ENCODE data around the gene CACNA1B.

CACNA1B gene

DNA sequence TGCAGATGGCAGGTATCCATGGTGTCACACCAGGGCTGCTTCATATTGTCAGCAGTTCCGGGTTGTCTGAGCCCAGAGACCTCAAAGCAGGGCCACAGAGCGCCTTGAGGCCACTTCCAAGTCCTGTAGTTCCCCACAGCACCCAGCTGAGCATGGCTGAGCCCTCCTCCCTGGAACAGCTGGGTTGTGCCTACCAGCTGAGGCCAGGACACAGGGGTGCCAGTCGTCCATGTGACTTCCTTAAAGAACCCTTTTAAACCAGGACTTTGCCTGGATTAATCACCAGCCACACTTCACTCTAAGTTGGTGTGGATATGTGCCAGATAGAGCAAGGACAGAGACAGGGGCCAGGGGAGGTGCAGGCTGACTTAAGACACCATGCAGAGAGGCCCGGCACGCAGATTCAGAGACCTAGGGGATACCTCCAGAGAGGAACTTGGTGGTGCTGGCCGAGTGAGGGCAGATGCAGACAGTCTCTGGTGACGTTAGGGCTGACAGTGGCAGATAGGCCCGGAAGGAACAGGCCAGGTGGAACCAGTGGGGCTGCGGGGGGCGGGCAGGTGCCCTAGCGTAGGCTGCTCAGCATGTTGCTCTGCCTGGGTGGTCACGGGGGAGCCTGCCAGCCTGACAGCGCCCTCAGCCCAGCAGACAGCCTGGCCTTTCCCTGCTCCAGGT, 142.7 kb downstream of the CACNA1B start:
- FAIRE-seq: no peak

- no peak for FAIRE-seq
These were observed 143.2 kb downstream of the CACNA1B start for GRCh38 chr9:138020795-138021182.

- FAIRE-seq: no peak
These were observed 143.9 kb downstream of the CACNA1B start for GRCh38 chr9:138021251-138022056.

DNA sequence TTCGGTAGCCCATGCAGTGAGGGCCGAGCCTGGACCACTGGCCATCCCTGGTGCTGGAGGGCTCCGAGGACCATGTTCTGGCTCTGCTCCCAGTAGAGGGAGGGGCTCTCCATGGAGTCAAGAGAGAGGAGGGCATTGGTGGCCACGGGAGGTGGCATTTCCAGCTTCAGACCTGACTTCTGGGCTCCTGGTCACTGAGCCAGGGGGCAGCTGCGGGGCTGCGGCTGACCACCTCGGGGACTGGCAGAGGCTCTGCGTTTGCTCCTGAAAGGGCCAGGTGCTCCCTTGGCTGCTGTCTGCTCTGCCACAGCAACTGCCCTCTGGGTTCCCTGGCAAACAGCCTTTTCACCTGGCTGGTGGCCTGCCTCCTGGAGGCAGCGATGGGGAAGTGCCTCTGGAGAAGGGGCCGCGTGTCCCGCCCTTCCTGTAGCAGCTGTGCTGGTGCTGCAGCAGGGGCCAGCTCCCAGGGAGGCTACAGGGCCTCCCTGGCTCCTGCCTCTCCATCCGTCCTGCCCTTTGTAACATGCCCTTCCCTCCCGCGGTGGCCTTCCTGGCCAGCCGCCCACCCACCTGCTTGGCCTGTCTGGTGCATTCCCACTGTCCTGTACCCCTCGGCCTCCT, 144.6 kb downstream of the CACNA1B start:
- no peak for FAIRE-seq

DNA sequence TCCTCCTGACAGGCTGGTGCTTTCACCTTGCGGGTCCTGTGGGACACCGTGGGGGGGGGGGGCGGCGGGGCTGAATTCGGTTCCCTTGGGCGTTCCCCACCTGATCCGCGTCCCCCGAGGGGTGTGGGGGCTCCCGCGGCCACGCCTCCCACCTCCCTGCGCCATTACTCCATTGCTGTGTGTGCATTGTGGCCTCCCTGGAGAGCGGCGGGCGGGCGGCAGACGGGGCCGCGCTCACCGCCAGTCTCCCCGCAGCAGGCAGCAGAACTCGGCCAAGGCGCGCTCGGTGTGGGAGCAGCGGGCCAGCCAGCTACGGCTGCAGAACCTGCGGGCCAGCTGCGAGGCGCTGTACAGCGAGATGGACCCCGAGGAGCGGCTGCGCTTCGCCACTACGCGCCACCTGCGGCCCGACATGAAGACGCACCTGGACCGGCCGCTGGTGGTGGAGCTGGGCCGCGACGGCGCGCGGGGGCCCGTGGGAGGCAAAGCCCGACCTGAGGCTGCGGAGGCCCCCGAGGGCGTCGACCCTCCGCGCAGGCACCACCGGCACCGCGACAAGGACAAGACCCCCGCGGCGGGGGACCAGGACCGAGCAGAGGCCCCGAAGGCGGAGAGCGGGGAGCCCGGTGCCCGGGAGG, 145.3 kb downstream of the CACNA1B start:
- no peak for FAIRE-seq

- no peak for FAIRE-seq
These were observed 146.0 kb downstream of the CACNA1B start for GRCh38 chr9:138023394-138024124.

- no peak for FAIRE-seq
These were observed 146.5 kb downstream of the CACNA1B start for GRCh38 chr9:138024131-138024530.

GRCh38 chr9:138024831-138025291, 147.3 kb downstream of the CACNA1B start:
- FAIRE-seq: no peak

DNA sequence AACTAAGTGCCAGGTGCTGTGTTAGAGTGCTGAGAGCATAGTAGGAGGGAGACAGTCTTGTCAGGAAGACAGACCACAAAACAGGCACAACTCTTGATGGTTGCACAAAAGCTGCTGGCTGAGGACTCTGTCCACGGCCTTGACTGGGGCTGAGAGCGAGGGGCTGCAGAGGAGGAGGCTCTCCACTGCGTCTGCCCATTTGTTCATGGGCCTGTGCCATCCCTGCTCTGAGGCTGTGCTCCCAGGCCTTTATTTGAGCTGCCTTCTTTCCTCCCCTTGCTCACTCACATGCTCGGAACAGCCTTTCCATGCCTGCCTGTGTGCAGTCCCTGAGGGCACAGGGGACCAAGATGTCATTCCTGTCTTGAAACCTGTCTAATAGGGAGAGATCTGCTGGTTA, 147.8 kb downstream of the CACNA1B start:
- FAIRE-seq: no peak

DNA sequence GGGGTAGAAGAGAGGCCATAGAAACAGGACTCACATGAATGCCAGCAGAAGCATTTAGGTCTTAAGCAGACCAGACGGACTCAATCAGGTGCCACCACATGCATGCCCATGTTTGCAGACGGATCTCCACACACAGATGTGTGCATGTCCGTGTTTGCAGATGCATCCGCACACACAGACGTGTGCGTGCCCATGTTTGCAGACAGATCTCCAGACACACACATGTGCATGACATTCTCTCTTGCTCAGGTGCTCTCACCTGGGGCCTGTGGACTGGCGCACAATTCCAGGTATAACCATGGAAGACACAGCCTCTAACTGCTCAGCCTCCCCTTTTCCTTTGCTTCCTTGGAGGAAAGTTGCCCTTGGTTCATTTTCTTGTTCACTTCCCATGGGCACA, 148.3 kb downstream of the CACNA1B start:
- no peak for FAIRE-seq

DNA sequence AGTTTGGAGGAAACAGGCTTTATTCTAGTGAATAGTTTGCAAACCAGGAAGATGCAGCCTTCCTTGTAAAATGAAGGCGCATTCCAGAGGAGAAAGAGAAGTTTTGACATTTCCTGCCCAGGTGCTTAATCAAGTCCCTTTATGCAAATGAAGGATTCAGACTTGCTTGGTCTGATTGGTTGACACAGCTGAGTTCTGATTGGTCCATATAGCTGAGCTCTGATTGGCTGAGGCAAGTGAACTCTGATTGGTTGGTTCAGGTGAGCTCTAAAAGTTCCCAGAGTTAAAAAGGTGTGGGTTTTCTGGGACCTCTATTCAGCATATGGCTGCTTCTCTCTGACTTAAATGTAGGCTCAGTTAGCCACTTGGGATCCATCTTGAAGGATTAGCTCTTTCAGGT, 151.0 kb downstream of the CACNA1B start:
- FAIRE-seq: no peak

GRCh38 chr9:138031186-138031585, 153.6 kb downstream of the CACNA1B start:
- no peak for FAIRE-seq

- FAIRE-seq: no peak
These were observed 156.4 kb downstream of the CACNA1B start for GRCh38 chr9:138033950-138034349.

GRCh38 chr9:138037140-138037539, 159.6 kb downstream of the CACNA1B start:
- FAIRE-seq: no peak

DNA sequence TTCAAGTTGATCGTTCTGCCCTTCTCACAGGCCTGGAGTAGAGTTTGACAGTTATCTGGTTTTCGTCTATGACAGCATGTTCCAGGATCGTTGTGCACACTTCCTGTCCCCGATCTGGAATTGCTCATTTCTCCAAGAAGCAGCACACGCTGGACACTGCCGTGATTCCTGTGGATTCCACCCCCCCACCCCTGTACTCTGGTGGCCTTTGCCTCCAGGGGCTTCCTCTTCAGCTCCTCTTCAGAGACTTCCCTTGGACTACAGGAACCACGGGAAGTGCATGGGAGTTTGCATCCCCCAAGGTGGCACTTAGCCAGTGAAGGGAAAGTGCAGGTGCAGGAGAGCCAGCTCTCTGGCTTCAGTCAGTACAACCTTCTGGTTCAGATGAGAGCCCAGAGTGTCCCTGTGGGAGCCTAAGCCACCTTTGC, 160.7 kb downstream of the CACNA1B start:
- no peak for FAIRE-seq

DNA sequence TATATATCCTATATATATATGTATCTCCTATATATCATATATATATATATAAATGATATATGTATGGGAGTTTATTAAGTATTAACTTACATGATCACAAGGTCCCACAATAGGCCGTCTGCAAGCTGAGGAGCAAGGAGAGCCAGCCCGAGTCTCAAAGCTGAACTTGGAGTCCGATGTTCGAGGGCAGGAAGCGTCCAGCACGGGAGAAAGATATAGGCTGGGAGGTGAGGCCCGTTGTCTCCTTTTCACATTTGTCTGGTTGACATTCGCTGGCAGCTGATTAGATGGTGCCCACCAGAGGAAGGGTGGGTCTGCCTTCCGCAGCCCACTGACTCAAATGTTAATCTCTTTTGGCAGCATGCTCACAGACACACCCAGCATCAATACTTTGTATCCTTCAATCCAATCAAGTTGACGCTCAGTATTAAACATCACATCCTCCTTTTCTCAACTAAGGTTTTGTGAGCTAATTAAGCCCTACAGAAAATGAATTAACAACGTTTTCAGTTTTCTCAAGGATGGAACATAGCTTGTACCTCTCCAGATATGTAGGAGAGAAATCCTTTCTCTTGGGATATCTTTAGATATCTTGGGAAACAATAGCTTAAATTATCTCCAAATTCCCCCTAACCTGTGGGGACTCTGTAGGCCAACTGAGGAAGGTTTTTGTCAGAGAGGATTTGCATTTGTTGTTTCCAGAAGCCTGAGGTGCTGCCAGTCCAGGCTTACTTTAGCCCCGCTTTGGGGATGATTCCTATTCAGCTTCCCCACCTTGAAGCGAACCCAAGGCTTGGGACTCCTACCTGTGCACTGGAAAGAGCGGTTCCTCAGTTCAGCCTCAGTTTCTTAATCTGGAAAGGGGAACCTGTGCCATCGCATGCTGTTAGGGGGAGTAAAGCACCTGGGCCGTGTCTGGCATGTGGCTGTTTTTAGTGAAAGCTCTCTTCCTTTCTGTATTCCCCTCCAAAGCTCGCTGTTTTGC, 163.2 kb downstream of the CACNA1B start:
- no peak for FAIRE-seq

DNA sequence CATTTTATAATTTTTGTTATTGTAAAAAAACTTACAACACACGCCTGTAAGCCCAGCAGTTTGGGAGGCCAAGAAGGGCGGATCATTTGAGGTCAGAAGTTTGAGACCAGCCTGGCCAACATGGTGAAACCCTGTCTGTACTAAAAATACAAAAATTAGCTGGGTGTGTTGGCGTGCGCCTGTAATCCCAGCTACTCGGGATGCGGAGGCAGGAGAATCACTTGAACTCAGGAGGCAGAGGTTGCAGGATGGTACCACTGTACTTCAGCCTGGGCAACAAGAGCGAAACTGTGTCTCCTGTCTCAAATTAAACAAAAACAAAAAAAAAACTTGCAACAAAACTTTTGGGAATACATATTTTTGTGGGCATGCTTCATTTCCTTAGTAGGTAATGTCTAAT, 164.6 kb downstream of the CACNA1B start:
- no peak for FAIRE-seq

DNA sequence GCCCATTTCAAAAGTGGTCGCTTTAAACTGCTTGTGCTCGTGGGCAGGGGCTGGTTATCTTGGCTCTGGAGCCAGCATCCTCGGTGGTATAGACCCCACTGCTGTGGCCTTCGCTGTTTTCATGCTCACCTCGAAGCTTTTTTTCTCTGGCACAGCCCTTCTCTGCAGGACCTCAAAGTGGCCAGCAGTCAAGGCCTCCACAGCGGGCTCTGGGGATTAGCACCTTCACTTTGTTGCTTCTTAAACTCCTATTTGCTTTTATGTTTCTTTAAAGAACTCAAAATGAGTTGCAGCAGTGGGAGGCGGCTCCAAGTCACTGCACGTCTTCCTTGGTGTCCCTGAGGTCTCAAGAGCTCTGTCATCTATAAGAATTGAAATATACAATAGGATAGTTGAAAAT, 165.1 kb downstream of the CACNA1B start:
- FAIRE-seq: no peak

- FAIRE-seq: no peak
These were observed 165.5 kb downstream of the CACNA1B start for GRCh38 chr9:138043061-138043410.

DNA sequence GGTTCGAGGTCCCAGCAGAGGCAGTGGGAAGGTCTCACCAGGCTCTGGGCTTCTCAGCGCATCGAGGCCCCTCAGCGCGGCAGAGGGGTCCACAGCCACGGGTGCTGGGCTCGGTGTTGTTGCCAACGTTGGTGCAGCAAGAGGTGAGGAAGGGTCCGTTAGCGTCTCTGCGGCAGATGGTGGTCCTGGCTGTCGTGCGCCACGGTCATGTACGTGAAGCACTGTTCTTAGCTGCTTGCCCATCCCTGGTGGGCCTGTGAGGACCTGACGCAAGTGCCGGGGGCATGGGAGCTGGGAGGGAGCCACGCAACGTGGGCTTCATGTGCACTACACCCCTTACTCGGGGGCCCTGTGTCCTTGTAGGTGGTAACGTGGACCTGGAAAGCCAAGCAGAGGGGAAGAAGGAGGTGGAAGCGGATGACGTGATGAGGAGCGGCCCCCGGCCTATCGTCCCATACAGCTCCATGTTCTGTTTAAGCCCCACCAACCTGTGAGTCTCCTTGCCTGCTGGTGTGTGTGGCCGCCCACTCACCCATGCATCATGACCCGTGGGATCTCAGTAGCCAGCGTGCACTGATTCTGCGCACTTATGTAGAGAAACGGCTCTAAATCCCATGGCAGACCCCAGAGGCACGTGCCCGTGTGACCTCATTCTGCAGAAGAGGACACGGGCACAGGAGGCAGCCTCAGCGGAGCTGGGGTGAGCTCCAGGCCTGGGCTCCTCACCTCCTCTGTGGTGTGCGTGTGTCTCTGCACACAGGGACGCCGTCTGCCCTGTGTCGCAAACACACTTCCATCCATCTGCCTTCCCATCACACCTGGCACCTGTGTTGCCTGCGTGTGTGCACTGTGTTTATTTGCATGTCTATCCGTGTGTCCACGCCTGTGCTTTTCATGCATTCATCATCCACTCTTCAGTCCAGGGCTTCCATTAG, 166.1 kb downstream of the CACNA1B start:
- FAIRE-seq: no peak
